Measurements from ENCODE around the gene ATP6V0A4.

ATP6V0A4 gene

DNA sequence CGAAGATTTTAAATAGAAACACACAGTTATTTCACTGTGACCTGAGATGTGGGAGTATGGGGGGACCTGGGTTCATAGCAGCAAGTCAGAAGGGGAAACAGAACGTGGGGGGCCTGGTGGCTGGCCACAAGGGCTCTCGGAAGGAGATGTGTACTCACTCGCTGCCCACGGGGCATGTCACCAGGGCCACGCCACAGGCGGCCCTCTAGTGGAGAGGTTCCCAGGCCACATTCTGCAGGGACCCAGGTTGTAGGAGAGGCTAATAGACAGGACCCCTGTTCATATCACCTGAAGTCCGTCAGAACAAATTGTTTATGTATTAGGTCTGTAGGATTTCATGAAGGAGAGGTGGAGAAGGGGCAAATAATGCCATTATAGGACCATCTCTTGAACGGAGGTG lies 71.7 kb downstream of the ATP6V0A4 start:
- TF ChIP-seq SIN3A (IDR thresholded peaks at IDR 0.05; ENCODE audit: borderline replicate concordance, insufficient read depth, low read length) (no peak), TAF1 (IDR thresholded peaks at IDR 0.05; ENCODE audit: borderline replicate concordance, insufficient read depth, low read length) (no peak), FOXP2 (optimal IDR thresholded peaks at IDR 0.05; ENCODE audit: borderline replicate concordance, extremely low read depth, extremely low read length, insufficient read depth) (no peak), POLR2AphosphoS5 (IDR thresholded peaks at IDR 0.05; ENCODE audit: low read depth, low read length) (no peak)
- TF ChIP-seq, protein P1, sequence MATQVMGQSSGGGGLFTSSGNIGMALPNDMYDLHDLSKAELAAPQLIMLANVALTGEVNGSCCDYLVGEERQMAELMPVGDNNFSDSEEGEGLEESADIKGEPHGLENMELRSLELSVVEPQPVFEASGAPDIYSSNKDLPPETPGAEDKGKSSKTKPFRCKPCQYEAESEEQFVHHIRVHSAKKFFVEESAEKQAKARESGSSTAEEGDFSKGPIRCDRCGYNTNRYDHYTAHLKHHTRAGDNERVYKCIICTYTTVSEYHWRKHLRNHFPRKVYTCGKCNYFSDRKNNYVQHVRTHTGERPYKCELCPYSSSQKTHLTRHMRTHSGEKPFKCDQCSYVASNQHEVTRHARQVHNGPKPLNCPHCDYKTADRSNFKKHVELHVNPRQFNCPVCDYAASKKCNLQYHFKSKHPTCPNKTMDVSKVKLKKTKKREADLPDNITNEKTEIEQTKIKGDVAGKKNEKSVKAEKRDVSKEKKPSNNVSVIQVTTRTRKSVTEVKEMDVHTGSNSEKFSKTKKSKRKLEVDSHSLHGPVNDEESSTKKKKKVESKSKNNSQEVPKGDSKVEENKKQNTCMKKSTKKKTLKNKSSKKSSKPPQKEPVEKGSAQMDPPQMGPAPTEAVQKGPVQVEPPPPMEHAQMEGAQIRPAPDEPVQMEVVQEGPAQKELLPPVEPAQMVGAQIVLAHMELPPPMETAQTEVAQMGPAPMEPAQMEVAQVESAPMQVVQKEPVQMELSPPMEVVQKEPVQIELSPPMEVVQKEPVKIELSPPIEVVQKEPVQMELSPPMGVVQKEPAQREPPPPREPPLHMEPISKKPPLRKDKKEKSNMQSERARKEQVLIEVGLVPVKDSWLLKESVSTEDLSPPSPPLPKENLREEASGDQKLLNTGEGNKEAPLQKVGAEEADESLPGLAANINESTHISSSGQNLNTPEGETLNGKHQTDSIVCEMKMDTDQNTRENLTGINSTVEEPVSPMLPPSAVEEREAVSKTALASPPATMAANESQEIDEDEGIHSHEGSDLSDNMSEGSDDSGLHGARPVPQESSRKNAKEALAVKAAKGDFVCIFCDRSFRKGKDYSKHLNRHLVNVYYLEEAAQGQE (IDR thresholded peaks at IDR 0.05; ENCODE audit: insufficient read depth in 1 of 2, low read depth in 2 of 2, low read length in 2 of 2): no peak

DNA sequence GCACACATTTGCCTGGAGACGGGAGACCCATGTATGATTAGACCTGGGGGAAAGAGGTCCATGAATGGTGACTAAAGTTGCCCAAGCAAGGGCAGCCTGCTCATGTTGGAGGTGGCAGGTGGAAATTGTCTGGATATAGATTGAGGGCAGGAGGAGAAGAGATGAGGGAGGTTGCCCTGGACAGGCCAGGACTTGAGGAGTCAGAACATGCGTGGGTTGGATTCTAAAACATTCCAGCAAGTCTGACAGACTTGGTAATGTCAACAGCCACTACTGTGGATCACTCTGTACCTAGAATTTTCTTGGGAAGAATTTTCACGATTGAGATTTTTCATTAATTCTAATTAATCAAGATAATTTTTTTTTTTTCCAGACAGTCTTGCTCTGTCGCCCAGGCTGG lies 77.7 kb downstream of the ATP6V0A4 start:
- no peak for TF ChIP-seq TAF1 (IDR thresholded peaks at IDR 0.05; ENCODE audit: borderline replicate concordance, insufficient read depth, low read length)
- TF ChIP-seq SIN3A (IDR thresholded peaks at IDR 0.05; ENCODE audit: borderline replicate concordance, insufficient read depth, low read length): no peak
- TF ChIP-seq FOXP2 (optimal IDR thresholded peaks at IDR 0.05; ENCODE audit: borderline replicate concordance, extremely low read depth, extremely low read length, insufficient read depth): no peak
- no peak for TF ChIP-seq POLR2AphosphoS5 (IDR thresholded peaks at IDR 0.05; ENCODE audit: low read depth, low read length)
- TF ChIP-seq, protein P1 (IDR thresholded peaks at IDR 0.05; ENCODE audit: insufficient read depth in 1 of 2, low read depth in 2 of 2, low read length in 2 of 2): no peak

DNA sequence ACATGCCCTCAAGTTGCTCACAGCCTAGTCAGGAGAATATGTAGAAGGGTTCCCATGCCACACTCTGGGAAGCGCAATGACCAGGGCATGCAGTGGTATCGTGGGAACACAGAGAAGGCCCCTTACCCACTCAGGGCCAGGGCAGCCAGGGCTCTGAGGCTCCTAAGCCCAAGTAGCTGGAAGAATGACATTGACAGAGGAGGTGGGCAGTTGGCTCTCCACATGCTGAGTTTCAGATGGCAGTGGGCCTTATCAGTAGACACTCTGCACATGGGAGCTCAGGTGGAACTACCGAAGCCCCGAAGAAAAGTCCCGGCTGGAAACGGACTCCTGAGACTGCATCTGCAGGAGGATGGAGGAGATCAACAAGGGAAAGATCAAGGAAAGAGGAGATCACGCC lies 81.1 kb downstream of the ATP6V0A4 start:
- TF ChIP-seq SIN3A (IDR thresholded peaks at IDR 0.05; ENCODE audit: borderline replicate concordance, insufficient read depth, low read length) (no peak), FOXP2 (optimal IDR thresholded peaks at IDR 0.05; ENCODE audit: borderline replicate concordance, extremely low read depth, extremely low read length, insufficient read depth) (no peak), POLR2AphosphoS5 (IDR thresholded peaks at IDR 0.05; ENCODE audit: low read depth, low read length) (no peak), TAF1 (IDR thresholded peaks at IDR 0.05; ENCODE audit: borderline replicate concordance, insufficient read depth, low read length) (no peak)
- TF ChIP-seq, protein P1 (IDR thresholded peaks at IDR 0.05; ENCODE audit: insufficient read depth in 1 of 2, low read depth in 2 of 2, low read length in 2 of 2): no peak

DNA sequence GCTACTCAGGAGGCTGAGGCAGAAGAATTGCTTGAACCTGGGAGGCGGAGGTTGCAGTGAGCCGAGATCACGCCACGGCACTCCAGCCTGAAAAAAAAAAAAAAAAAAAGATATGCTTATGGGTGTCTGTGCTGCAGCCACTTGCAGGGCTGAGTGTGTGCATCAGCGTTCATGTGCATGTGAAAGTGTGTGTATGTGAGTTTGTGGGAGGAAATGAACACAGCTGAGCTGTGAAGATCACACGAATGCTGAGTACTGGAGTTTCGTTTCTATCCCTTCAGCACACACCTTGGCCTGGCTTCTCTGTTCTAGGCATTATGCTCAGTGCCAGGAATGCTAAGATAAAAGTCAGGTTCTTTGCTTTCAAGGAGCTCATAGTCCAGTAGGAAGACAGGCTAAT lies 84.8 kb downstream of the ATP6V0A4 start:
- TF ChIP-seq FOXP2 (optimal IDR thresholded peaks at IDR 0.05; ENCODE audit: borderline replicate concordance, extremely low read depth, extremely low read length, insufficient read depth): no peak
- no peak for TF ChIP-seq SIN3A (IDR thresholded peaks at IDR 0.05; ENCODE audit: borderline replicate concordance, insufficient read depth, low read length)
- no peak for TF ChIP-seq POLR2AphosphoS5 (IDR thresholded peaks at IDR 0.05; ENCODE audit: low read depth, low read length)
- TF ChIP-seq, protein P1 (IDR thresholded peaks at IDR 0.05; ENCODE audit: insufficient read depth in 1 of 2, low read depth in 2 of 2, low read length in 2 of 2): no peak
- no peak for TF ChIP-seq TAF1 (IDR thresholded peaks at IDR 0.05; ENCODE audit: borderline replicate concordance, insufficient read depth, low read length)

DNA sequence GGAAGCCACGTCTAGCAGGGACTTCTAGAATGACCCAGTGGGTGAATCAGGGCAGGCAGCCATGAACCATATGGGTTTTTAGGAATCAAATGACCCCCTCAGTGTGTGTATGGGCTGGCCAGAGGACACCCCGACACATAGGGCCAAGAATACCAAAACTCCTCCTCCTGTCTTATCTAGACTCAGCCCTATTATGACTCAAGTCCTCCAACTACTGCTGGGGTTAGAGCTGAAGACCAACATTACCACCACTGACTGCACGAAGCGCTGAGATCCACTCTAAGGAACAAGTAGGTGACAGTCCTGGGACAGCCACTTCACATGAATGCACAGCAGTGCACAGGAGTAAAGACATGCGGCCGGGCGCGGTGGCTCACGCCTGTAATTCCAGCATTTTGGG lies 85.3 kb downstream of the ATP6V0A4 start:
- TF ChIP-seq FOXP2 (optimal IDR thresholded peaks at IDR 0.05; ENCODE audit: borderline replicate concordance, extremely low read depth, extremely low read length, insufficient read depth) (no peak), SIN3A (IDR thresholded peaks at IDR 0.05; ENCODE audit: borderline replicate concordance, insufficient read depth, low read length) (no peak), POLR2AphosphoS5 (IDR thresholded peaks at IDR 0.05; ENCODE audit: low read depth, low read length) (no peak), TAF1 (IDR thresholded peaks at IDR 0.05; ENCODE audit: borderline replicate concordance, insufficient read depth, low read length) (no peak)
- TF ChIP-seq, protein P1 (IDR thresholded peaks at IDR 0.05; ENCODE audit: insufficient read depth in 1 of 2, low read depth in 2 of 2, low read length in 2 of 2): no peak
